HG02943 (cell line): Measurements from ENCODE around the gene CLEC18C.
"Not testable (repeated sequence)": the region's sequence is repeated elsewhere in the genome, so short reads cannot be mapped to it uniquely, and the experiment has no call there.

Source experiments
- ATAC-seq: cut with Tn5 transposase; IDR thresholded peaks from one replicate; pipeline ENCODE4 v1.9.1; 2021; ENCODE audit warnings: mild to moderate bottlenecking, low read depth, moderate library complexity; ENCODE audit not compliant: unreplicated experiment

CLEC18C gene

DNA sequence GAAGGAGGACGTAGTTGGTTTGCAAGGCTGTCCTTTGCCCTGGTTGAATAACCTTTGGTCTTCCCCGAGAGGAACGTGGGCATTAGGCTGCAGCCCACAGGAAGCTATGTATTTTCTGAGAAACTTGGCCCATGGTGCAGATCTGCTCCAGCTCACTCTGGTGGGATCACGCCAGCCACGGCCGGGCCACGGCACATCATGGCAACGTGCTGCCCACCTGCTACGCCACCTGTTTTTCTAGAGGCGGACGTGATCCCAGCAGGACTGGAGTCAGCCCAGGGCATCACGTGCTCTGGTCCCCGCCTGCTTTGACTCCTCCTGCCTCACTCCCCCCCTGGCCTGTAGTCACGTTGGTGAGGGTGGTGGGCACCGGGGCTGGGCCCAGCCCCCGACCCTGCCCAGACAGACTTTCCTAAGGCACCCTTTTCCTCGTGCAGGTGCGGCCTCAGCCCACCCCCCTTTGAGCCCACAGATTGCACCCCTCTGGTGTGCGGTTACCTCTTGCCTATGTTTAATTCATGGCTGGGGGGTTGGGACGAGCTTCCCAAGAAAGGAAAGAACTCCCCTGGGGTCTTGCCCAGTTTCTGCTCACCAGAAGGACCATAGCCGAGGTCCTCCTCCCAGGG is at the start of gene CLEC18C:
Gene CLEC18C (plus strand): TSS at position 576 of the 626 bp plus-strand sequence. CDS start 492 bp downstream, outside the sequence.
- not testable (repeated sequence) for ATAC-seq

DNA sequence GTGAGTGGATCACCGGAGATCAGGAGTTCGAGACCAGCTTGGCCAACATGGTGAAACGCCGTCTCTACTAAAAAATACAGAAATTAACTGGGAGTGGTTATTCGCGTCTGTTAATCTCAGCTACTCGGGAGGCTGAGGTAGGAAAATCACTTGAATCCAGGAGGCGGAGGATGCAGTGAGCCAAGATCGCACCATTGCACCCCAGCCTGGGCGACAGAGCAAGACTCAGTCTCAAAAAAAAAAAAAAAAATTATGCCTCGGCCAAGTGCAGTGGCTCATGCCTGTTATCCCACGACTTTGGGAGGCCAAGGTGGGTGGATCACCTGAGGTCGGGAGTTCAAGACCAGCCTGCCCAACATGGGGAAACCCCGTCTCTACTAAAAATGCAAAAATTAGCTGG is 49.8 kb upstream of the CLEC18C start:
- ATAC-seq = not testable (repeated sequence)

DNA sequence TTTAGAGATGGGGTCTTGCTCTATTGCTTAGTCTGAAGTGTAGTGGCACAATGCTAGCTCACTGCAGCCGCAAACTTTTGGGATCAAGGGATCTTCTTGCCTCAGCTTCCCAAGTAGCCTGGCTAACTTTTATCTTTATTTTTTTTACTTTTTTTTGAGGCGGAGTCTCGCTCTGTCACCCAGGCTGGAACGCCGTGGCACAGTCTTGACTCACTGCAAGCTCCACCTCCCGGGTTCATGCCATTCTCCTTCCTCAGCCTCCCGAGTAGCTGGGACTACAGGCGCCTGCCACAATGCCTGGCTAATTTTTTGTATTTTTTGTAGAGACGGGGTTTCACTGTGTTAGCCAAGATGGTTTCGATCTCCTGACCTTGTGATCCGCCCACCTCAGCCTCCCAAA is 47.4 kb upstream of the CLEC18C start:
- ATAC-seq = not testable (repeated sequence)

DNA sequence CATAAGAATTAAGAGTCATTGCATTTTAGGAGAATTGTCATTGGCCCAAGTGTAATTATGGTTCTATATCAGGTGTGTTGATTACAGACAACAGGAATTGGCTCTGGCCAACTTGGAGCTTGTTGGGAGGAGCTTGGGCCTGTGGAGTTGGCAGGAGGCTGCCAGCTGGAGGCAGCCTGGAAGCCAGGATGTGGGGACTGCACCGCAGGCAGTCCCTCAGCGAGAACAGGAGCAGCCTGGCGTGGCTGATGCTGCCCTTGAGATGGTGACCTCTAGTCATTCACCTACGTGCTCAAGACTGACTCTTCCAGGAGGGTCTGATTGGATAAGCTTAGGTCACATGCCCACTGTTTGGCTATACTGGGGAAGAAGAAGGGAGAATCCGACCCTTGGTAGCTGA is 45.9 kb upstream of the CLEC18C start:
- ATAC-seq = not testable (repeated sequence)

DNA sequence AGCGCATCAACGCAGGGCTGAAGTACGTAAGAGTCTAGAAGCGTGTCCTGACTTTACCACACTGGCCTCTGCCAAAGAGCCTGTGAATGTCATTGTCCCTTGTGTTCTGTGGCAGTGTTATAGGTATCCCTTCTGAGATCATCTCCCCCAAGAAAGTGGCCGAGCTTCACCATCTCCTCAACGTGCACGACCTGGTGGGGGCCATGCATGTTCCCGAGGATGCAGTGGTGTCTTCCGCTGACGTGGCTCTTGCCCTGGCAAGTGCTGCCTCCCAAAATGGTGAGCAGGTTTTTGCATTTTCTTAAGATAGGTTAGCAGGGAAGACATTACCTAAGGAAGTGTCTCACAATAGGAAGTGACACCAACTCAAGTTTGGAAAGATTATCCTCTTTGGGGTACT is 44.7 kb upstream of the CLEC18C start:
- ATAC-seq = not testable (repeated sequence)

DNA sequence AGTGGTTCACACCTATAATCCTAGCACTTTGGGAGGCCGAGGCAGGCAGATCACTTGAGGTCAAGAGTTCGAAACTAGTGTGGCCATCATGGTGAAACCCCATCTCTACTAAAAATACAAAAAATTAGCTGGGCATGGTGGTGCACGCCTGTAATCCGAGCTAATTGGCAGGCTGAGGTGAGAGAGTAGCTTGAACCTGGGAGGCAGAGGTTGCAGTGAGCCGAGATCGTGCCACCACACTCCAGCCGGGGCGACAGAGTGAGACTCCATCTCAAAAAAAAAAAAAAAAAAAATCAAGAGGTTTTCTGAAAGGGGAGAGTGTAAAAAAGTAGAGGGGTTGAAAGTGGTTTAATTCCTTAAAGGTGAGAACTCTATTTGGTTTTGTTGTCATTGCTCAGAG is 37.8 kb upstream of the CLEC18C start:
- not testable (repeated sequence) for ATAC-seq

DNA sequence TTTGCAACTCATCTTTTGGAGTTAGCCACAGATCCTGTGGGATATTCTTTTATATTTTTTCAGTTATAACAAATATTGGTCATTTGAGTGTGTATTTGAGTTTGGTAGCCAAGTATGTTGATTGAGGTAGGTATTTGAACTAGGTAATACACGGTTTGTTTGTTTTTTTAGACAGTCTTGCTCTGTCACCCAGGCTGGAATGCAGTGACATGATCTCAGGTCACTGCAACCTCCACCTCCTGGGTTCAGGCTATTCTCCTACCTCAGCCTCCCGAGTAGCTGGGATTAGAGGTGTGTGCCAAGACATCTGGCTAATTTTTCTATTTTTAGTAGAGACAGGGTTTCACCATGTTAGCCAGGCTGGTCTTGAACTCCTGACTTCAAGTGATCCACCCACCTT is 37.0 kb upstream of the CLEC18C start:
- ATAC-seq = not testable (repeated sequence)

DNA sequence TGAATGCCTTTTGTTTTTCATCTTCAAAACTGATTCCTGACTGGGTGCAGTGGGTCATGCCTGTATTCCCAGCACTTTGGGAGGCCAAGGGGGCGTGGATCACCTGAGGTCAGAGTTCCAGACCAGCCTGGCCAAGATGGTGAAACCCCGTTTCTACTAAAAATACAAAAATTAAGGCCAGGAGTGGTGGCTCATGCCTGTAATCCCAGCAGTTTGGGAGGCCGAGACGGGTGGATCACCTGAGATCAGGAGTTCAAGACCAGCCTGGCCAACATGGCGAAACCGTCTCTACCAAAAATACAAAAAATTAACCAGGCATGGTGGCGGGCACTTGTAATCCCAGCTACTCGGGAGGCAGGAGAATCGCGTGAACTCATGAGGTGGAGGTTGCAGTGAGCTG is 30.8 kb upstream of the CLEC18C start:
- ATAC-seq = not testable (repeated sequence)

DNA sequence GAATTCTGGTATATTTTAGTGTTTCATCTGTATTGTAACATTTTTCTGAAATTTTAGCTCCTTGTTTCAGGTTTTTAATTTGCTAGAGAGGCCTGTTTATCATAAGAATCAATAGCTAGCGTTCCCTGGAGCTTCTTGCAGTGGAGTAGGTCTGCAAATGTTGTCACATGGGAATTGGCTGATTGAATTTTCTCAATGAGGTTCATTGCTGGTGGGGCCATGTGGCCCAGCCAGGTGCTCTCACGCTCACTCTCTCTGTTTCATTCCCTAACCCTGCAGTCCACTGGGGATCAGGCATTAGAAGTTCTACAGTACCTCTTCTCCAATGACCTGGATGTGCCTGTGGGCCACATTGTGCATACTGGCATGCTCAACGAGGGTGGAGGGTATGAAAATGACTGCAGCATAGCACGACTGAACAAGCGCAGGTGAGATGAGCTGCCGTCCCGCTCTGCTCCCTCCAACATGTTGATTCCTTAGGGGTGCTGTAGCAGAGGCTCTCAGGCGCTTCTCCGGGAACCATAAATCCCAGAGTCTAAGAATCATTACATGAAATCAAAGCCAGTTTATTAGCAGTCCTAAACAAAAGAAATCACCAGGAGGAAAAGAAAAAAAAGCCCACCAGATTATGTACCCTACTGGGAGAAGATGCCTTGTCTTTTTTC is 30.2 kb upstream of the CLEC18C start:
- ATAC-seq = not testable (repeated sequence)

DNA sequence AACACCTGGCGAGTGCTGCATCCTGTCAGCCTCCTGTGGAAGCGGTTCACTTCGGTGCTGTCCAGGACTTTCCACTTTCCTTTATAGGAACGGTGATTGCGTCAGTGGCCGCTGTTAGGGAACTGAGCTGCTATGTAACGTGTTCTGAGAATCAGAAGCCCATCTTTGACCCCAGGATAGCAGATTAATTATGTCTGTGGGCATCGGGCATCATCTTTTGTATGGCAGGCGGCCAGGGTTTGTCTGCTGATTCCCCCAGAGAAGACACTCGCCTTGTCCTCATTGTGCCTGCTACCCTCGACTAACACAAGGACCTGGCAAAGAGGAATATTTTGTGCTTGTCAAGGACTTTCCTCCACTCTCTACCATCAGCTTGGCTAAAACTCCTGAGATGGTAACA is 25.7 kb upstream of the CLEC18C start:
- ATAC-seq = not testable (repeated sequence)

DNA sequence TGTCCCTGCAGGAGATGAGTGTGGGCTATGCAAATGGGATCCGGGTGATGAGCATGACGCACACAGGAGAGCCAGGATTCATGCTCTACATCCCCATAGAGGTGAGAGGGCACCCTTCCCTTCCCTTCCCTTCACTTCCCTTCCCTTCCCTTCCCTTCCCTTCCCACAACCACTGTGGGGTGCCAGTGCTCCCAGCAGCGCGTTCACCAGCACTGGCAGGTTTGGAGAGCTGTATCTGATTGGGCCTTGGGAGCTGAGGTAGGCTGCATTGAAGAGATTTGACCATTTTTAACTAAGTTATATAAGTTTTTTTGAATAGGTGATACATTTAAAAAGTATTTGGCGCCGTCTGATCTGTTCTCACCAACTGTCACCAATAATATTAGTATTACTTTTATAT is 25.1 kb upstream of the CLEC18C start:
- ATAC-seq = not testable (repeated sequence)

DNA sequence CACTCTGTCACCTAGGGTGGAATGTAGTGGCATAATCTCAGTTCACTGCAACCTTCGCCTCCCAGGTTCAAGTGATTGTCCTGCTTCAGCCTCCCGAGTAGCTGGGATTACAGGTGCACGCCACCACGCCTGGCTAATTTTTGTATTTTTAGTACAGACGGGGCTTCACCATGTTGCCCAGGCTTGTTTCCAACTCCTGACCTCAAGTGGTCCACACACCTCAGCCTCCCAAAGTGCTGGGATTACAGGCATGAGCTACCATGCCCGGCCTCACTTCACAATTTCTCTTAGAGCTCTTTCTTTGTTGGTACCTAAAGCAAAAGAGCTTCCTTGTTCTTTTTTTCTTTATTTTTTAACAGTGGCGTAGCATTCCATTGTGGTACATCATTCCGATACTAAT is 24.3 kb upstream of the CLEC18C start:
- ATAC-seq = not testable (repeated sequence)

DNA sequence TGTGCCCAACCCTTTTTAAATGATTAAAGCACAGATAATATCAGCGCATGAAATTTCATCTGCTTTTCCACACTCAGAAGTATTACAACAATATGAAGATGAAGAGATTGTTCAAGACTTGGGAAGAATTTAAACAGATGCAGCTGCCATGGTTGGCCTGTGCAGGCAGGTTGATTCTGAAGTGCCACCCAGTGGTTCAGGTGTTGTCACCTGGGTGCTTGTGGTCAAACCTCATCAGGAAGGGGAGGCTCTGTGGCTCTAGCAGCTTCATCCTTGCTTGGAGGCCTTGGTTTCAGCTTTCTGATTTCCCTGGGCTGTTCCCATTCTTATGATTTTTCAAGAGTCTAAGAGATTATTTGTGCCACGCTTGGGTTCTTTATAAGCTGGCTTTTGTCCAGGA is 22.2 kb upstream of the CLEC18C start:
- no peak for ATAC-seq

DNA sequence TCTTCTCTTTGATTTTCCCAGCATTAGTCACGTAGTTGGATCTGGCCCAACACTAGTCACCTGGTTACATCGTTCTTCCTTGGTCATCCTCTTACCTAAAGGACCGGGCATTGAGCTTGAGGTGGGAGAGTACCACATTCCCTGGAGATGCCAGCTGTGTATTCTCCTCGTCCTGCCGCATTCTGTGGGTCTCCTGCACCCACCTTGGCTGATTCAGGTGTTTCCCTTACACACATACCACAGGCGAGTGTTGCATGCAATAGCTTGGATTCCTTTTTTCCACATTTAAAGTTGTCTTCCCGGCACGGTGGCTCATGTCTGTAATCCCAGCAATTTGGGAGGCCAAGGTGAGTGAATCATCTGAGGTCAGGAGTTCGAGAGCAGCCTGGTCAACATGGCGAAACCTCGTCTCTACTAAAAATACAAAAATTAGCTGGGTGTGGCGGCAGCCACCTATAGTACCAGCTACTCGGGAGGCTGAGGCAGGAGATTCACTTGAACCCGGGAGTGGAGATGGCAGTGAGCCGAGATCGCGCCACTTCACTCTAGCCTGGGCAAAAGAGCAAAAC is 21.6 kb upstream of the CLEC18C start:
- no peak for ATAC-seq

DNA sequence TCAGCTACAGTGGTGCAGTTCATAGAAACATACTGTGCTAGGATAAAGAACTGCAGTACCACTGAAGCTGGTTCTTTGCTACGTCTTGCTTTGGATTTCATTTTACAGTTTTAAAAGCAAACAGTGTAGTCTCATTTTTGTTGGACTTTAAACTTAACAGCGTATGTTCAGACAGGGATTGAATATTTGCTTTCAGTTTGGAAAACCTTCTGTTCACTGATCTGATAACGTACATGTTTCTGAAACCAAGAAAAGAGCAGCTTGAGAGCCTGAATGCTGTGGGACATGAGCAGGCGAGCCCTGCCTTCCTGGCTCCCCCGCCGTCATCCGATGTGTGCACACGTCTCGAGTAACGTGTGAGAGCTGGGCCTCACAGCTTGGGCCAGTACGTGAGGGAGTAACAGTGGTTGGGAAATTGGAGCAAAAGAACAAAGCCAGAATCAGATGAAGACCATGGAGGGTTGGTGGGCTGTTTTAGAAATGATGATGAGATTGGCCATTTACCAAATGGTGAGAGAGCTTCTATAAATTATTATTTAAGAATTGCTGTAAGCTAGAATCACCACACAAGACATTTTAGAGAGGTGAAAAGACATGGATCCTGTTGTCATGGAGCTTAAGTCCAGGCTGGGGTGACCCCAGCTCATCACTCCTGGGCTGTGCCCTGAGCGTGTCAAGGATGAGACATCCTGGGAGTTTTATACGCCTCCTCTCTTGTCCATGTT is 20.8 kb upstream of the CLEC18C start:
- no peak for ATAC-seq

DNA sequence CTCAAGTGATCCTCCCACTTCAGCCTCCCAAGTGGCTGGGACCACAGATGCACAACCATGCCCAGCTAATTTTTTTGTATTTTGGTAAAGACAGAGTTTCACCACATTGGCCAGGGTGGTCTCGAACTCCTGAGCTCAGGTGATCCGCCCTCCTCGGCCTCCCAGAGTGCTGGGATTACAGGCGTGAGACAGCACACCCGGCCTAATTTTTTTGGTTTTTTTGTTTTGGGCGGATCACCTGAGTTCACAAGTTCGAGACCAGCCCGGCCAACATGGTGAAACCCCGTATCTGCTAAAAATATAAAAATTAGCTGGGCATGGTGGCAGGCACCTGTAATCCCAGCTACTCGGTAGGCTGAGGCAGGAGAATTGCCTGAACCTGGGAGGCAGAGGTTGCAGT is 18.9 kb upstream of the CLEC18C start:
- ATAC-seq = not testable (repeated sequence)

DNA sequence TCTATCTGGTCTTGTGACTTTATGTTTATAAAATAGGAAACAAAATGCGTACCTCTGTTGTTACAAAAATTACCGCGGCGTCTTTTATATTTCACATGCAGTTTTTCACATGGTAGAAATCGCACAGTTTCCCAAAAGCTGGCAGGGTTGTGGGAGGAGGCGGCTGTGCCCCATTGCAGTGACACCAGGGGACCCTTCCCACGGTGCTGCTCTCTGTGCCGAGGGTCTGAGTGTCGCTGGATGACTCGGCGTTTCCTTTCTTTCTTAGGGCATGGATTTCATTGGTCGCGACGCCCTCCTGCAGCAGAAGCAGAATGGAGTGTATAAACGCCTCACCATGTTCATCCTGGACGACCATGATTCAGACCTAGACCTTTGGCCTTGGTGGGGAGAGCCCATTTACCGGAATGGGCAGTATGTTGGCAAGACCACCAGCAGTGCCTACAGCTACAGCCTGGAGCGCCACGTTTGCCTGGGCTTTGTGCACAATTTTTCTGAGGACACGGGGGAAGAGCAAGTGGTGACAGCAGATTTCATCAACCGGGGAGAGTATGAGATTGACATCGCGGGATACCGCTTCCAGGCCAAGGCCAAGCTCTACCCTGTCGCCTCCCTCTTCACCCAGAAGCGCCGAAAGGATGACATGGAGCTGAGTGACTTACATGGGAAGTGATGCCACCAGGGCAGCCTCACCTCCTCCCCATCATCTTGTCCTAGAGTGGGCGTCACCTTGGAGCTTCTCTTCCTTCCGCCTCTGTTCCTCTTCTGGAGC is 17.2 kb upstream of the CLEC18C start:
- ATAC-seq = no peak

DNA sequence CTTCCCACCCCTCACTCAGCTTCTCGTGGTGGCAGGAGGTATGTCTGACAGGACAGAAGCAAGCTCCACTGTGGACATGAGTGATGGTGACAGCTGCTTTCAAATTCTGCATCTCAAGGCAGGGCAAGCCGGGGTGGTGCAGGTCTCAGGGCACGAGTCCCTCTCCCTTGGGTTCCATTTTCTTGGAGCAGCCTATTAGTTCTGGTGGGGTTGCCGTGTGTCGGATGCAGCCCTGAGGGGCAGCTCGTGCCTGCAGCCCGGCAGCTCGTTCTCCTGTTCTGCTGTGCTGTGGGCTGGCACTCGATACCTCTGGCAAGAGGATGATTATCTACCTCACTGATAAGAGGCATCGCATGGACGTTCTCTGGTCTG is 16.5 kb upstream of the CLEC18C start:
- no peak for ATAC-seq

DNA sequence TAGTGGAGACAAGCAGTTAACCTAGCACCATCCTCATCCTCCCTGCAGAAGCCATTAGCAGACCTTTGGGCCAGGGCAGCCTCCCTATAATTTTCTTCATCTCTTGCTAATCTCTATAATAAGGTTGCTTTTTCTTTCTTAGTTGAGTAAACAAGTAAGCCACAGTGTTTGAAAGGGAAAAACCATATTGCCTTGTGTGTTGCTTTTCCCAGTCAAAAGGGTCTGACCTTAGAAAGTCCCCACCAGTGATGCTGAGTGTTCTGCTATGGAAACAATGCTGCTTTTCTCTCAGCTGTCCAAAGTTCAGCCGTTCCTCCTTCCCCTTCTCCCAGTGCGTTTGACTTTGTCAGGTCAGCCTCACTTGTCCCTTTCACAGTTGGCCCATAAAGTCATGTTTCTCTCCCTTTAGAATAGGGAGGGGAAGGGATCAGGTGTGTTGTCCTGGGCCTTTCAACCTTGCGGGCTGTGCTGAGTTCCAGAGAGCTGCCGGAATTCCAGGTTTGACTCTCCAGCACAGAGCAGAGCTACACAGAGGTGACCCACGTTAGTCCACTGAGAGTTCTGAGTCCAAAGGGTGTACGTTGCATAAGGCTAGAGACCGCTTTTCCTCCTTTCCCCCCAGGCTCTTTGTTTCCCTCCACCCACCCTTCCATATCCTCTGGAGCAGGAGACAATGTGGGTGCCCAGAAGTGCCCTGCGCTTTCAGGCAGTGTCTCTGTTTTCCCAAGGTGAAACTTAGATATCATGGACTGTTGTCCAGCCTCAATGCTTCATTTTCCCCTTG is 15.9 kb upstream of the CLEC18C start:
- no peak for ATAC-seq
